Vagina (tissue), 2 donors: ENCODE measurements around the gene LRFN4.

Source experiments
- CTCF ChIP-seq, 3 experiments: fragments of 450-650 bp in 2 of 3; fragments of 200-600 bp in 1 of 3; sonication (generic) in 1 of 3; IDR thresholded peaks; one replicate each; pipeline ENCODE4 v1.5.1; 2017 to 2019; ENCODE audit warnings: antibody characterized with exemption in 3 of 3, mild to moderate bottlenecking in 2 of 3, moderate library complexity in 2 of 3
- POLR2A ChIP-seq, 2 donors: fragments of 450-650 bp; IDR thresholded peaks; one replicate each; pipeline ENCODE4 v1.6.1; 2017; ENCODE audit warnings: antibody characterized with exemption in 2 of 2, mild to moderate bottlenecking in 2 of 2, moderate library complexity in 2 of 2

- TF ChIP-seq CTCF (IDR thresholded peaks at IDR 0.05) (no peak), POLR2A (IDR thresholded peaks at IDR 0.05) (no peak)
These were observed 48.2 kb downstream of the LRFN4 start for GRCh38 chr11:66904981-66905521.
